Measurements from ENCODE around the gene SLC22A1.

DNA sequence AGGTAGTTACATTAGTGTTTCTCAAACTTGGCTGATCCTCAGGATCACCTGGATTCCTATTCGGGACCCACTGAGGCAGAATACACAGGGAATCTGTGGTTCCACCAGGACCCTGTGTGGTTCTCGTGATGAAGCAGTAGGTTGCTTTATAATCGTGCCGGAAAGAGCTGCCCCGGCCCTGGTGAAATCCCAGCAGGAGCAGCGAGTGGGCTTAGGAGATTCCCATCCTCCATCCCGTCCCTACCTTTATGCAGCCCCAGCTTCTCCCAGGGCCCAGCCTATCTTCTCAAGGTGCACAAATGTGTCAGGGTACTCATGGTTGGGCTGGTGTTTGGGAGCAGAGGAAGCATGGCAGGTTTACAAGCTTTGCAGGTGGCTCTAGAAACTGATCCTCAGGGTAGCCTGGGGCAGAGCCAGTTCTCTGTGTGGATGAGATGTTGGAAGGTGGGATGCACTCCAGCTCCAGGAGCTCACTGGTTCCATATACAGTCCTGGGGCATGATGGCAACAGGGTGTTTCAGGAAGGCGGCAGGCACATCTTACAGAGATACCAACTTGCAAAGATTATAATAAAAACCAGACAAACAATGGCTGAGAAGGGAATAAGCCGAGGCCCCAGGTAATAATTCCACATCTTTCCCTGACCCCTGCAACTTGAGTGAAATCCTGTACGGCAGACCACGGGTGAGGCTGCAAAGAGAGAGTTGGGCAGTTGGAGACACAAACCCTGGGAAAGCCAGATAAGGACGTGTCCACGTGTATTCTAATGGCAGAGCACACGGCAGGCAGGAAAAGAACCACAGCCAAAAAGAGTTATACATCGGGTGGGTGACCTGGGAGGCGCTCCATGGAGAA, 5.9 kb downstream of the SLC22A1 start:
- TF ChIP-seq, protein P1, sequence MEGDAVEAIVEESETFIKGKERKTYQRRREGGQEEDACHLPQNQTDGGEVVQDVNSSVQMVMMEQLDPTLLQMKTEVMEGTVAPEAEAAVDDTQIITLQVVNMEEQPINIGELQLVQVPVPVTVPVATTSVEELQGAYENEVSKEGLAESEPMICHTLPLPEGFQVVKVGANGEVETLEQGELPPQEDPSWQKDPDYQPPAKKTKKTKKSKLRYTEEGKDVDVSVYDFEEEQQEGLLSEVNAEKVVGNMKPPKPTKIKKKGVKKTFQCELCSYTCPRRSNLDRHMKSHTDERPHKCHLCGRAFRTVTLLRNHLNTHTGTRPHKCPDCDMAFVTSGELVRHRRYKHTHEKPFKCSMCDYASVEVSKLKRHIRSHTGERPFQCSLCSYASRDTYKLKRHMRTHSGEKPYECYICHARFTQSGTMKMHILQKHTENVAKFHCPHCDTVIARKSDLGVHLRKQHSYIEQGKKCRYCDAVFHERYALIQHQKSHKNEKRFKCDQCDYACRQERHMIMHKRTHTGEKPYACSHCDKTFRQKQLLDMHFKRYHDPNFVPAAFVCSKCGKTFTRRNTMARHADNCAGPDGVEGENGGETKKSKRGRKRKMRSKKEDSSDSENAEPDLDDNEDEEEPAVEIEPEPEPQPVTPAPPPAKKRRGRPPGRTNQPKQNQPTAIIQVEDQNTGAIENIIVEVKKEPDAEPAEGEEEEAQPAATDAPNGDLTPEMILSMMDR (IDR thresholded peaks at IDR 0.05; ENCODE audit: low read depth, low read length): no peak
- TF ChIP-seq, protein P2, sequence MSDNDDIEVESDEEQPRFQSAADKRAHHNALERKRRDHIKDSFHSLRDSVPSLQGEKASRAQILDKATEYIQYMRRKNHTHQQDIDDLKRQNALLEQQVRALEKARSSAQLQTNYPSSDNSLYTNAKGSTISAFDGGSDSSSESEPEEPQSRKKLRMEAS (IDR thresholded peaks at IDR 0.05; ENCODE audit: low read depth, low read length): no peak
- no peak for TF ChIP-seq POLR2A (IDR thresholded peaks at IDR 0.05; ENCODE audit: extremely low read depth, insufficient read length)
